ENCODE measurements around the gene ZRANB3. TPM values are rescaled to one million over a fixed set of nuclear protein-coding genes. Genes with fewer than 3 reads are reported as not detected.

Gene ZRANB3
- total and polyA plus RNA-seq, 2 donors (not counting 3 experiments of a cell fraction or from before 2014, with no cell fraction given) = 2.2 to 6.0 TPM

DNA sequence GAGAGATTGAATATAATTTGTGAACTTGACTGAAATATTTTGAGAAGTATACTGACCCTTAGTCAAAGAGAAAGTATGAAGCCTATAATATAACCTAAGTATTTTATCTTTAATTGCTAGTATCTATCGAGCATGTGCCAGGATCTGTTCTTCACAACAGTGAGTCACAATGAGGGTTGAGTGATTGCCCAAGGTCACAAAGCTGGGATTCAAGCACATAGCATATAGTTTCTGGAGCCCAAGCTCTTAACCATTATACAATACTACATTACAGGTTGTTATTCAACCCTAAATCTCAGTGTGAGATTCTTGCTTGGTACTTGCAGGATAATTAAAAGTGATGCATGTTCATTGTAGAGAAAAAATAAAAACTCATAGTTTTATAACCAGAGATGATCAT, 381.8 kb downstream of the ZRANB3 start:
- no peak overlapping the region for H3K9ac ChIP-seq (replicated peaks; ENCODE audit: extremely low read depth, insufficient read depth, low read length)
- intact Hi-C loops (cut with micrococcal nuclease) (no loop called here), dilution Hi-C loops (cut with MboI; ENCODE audit: extremely low pct_ligation_motif_present, low sequenced_read_pairs) (no loop called here)
- DNase-seq (ENCODE audit: low read depth, low spot score) = peak; percentile 10
- no peaks in the 10 kb centered on the region for H3K9me3 ChIP-seq (replicated peaks; ENCODE audit: control insufficient read depth, insufficient read depth, low read length)
- H3K4me3 ChIP-seq (replicated peaks in 1 of 3; ENCODE audit: insufficient read depth in 1 of 3, low read depth in 1 of 3, low read length in 3 of 3) = no peak overlapping the region
- no peak overlapping the region for H3K27ac ChIP-seq (ENCODE audit: insufficient read depth, low read depth, low read length)
- no TSS peak for BruUV-seq (replicated peaks)
- H3K4me1 ChIP-seq (ENCODE audit: control insufficient read depth, extremely low read depth, insufficient read depth, low read length) = no peaks in the 10 kb centered on the region
- no peaks in the 10 kb centered on the region for H3K9me1 ChIP-seq (replicated peaks; ENCODE audit: control insufficient read depth, extremely low read depth, insufficient read depth, low read length)
- TF ChIP-seq JUN (IDR thresholded peaks at IDR 0.05; ENCODE audit: borderline replicate concordance, insufficient read depth, insufficient read length, low read depth) (no peak), EZH2 (IDR thresholded peaks at IDR 0.05; ENCODE audit: borderline replicate concordance, low read depth, low read length, severe bottlenecking) (no peak), GATA2 (IDR thresholded peaks at IDR 0.05; ENCODE audit: insufficient read depth, insufficient read length, low read depth, low read length) (no peak), FOS (IDR thresholded peaks at IDR 0.05; ENCODE audit: borderline replicate concordance, insufficient read depth, low read length) (no peak), POLR2A (IDR thresholded peaks at IDR 0.05; ENCODE audit: low read depth, low read length) (no peak), POLR2AphosphoS5 (IDR thresholded peaks at IDR 0.05; ENCODE audit: insufficient read depth, low read depth, low read length) (no peak), MYC (IDR thresholded peaks at IDR 0.05; ENCODE audit: low read depth, low read length) (no peak)
- TF ChIP-seq, protein P1, sequence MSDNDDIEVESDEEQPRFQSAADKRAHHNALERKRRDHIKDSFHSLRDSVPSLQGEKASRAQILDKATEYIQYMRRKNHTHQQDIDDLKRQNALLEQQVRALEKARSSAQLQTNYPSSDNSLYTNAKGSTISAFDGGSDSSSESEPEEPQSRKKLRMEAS (IDR thresholded peaks at IDR 0.05; ENCODE audit: insufficient read depth, insufficient read length) = no peak
- TF ChIP-seq, protein P2, sequence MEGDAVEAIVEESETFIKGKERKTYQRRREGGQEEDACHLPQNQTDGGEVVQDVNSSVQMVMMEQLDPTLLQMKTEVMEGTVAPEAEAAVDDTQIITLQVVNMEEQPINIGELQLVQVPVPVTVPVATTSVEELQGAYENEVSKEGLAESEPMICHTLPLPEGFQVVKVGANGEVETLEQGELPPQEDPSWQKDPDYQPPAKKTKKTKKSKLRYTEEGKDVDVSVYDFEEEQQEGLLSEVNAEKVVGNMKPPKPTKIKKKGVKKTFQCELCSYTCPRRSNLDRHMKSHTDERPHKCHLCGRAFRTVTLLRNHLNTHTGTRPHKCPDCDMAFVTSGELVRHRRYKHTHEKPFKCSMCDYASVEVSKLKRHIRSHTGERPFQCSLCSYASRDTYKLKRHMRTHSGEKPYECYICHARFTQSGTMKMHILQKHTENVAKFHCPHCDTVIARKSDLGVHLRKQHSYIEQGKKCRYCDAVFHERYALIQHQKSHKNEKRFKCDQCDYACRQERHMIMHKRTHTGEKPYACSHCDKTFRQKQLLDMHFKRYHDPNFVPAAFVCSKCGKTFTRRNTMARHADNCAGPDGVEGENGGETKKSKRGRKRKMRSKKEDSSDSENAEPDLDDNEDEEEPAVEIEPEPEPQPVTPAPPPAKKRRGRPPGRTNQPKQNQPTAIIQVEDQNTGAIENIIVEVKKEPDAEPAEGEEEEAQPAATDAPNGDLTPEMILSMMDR (IDR thresholded peaks at IDR 0.05; ENCODE audit: extremely low read depth in 1 of 2, insufficient read depth in 1 of 2, low read depth in 1 of 2, low read length in 2 of 2) = no peak
- peaks cover 2% of the 10 kb centered on the region for H3K79me2 ChIP-seq (ENCODE audit: control insufficient read depth, insufficient read depth, low read length)
- H3K36me3 ChIP-seq (ENCODE audit: control insufficient read depth in 2 of 2, extremely low read depth in 1 of 2, insufficient read depth in 2 of 2, low read length in 2 of 2) = peaks cover 11 to 12% of the 10 kb centered on the region in 2 experiments
- ChIA-PET POLR2A (no interaction called here), CTCF (interaction anchor here (1.0 kb wide), 1 partner anchor 34 kb away, joined by 3 read pairs; no protein-coding TSS in a partner anchor)
- no peak overlapping the region for H2AFZ ChIP-seq (ENCODE audit: low read depth, low read length)
- FAIRE-seq = no peak
- H4K20me1 ChIP-seq (replicated peaks; ENCODE audit: control insufficient read depth, extremely low read depth, insufficient read depth, low read length) = no peaks in the 10 kb centered on the region
- no peak overlapping the region for H3K4me2 ChIP-seq (ENCODE audit: insufficient read depth, low read length)
- H3K27me3 ChIP-seq (ENCODE audit: control insufficient read depth in 2 of 2, insufficient read depth in 2 of 2, low read length in 2 of 2) = no peaks in the 10 kb centered on the region

All from endothelial cell of umbilical vein (primary cell).